Upper lobe of left lung (tissue), 6 donors: ENCODE measurements around the gene TACC2. TPM values are rescaled to one million over a fixed set of nuclear protein-coding genes. Genes with fewer than 3 reads are reported as not detected.

ENCODE experiments used
- ATAC-seq, 2 donors: fragments of 200-7000 bp; cut with Tn5 transposase; one replicate each; pipeline ENCODE4 v1.9.1; 2022; ENCODE audit warnings: mild to moderate bottlenecking in 2 of 2, moderate library complexity in 2 of 2; ENCODE audit not compliant: low FRiP score in 2 of 2
- DNase-seq, 2 donors: peaks; one replicate each; pipeline ENCODE4 v3.0.0-alpha.2; 2019 to 2020
- H3K27ac ChIP-seq, 4 donors: fragments of 200-600 bp; sonication (generic); one replicate each; pipeline ENCODE4 v1.5.1; 2016 to 2019
- H3K27me3 ChIP-seq, 4 donors: fragments of 200-600 bp; sonication (generic); one replicate each; pipeline ENCODE4 v1.5.1; 2017 to 2019
- H3K36me3 ChIP-seq, 4 donors: fragments of 200-600 bp; sonication (generic); one replicate each; pipeline ENCODE4 v1.5.1; 2016 to 2019
- H3K4me1 ChIP-seq, 4 donors: fragments of 200-600 bp; sonication (generic); one replicate each; pipeline ENCODE4 v1.5.1; 2018 to 2019
- H3K4me3 ChIP-seq, 4 donors: fragments of 200-600 bp; sonication (generic); one replicate each; pipeline ENCODE4 v1.5.1; 2017 to 2019; ENCODE audit warnings: mild to moderate bottlenecking in 2 of 4, moderate library complexity in 1 of 4
- H3K9me3 ChIP-seq, 4 donors: fragments of 200-600 bp; sonication (generic); one replicate each; pipeline ENCODE4 v1.5.1; 2018 to 2019
- EP300 ChIP-seq, 4 donors: sonication (generic); formaldehyde crosslinking; IDR thresholded peaks; one replicate each; pipeline ENCODE4 v1.5.1; 2017; ENCODE audit warnings: antibody characterized with exemption in 4 of 4, control low read depth in 2 of 4
- POLR2A ChIP-seq, 4 donors: fragments of 450-650 bp; IDR thresholded peaks; one replicate each; pipeline ENCODE4 v1.5.1; 2016 to 2017; ENCODE audit warnings: antibody characterized with exemption in 4 of 4, mild to moderate bottlenecking in 2 of 4
- POLR2AphosphoS5 ChIP-seq, 2 donors: sonication (generic); formaldehyde crosslinking; IDR thresholded peaks; one replicate each; pipeline ENCODE4 v1.5.1; 2017; ENCODE audit warnings: antibody characterized with exemption in 2 of 2
- WGBS, 2 donors: methylation state at CpG; one replicate each; pipeline ENCODE4 v1.1.5; 2017 to 2018; 5-methylcytosine and 5-hydroxymethylcytosine counted together
- total RNA-seq, 6 donors: library from RNA; depleted of rRNA in 4 of 6; stranded (reverse); fragments of >200 nt in 4 of 6; gene quantifications; one replicate each; pipeline versions ENCODE4 v1.1.0 to v1.2.1, GENCODE V29; 2016 to 2021
- TF ChIP-seq, protein P1 (sequence below), 6 experiments: fragments of 450-650 bp in 4 of 6; fragments of 200-600 bp in 2 of 6; sonication (generic) in 2 of 6; IDR thresholded peaks; one replicate each; pipeline ENCODE4 v1.5.1; 2016 to 2019; ENCODE audit warnings: antibody characterized with exemption in 6 of 6
- donor health status: DM: no; HTN: no; CAD: no; lungs with moderate emphysema.
- donor health status: DM: no; HTN: yes; CAD: no; lungs with severe emphysema.

TACC2 gene
- total RNA-seq, 6 donors from 2014 or later = 158 to 701 (median 386) TPM

DNA sequence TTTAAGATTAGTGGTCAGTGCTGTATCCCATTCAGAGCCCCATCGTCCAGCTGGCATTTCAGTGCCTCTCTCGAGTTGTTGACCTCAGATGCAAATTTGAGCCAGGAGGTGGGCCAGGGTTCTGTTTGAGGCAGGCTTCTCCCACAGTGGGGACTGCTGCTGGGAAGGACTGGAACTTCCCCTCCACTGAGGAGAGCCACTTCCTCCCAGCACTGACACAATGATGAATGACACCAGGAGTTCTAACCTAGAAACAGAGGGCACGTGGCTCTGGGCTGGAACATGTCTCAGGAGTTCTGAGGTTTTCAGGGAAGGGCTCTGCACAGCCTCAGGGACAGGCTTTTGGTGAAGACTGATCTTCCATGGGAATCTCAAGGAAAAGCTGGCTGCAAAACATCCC lies 263.8 kb downstream of the TACC2 start:
- Histone ChIP-seq H3K4me3 (no peak overlapping the region), H3K4me1 (no peaks in the 10 kb centered on the region), H3K27me3 (no peaks in the 10 kb centered on the region), H3K27ac (no peak overlapping the region), H3K9me3 (no peaks in the 10 kb centered on the region), H3K36me3 (peaks cover 11 to 76% (median 50%) of the 10 kb centered on the region in 4 donors)
- 43 to 66% methylated on average over 3 of the region's 3 CpGs for WGBS, 2 donors
- no peak for TF ChIP-seq POLR2AphosphoS5 (IDR thresholded peaks at IDR 0.05)
- TF ChIP-seq, protein P1, sequence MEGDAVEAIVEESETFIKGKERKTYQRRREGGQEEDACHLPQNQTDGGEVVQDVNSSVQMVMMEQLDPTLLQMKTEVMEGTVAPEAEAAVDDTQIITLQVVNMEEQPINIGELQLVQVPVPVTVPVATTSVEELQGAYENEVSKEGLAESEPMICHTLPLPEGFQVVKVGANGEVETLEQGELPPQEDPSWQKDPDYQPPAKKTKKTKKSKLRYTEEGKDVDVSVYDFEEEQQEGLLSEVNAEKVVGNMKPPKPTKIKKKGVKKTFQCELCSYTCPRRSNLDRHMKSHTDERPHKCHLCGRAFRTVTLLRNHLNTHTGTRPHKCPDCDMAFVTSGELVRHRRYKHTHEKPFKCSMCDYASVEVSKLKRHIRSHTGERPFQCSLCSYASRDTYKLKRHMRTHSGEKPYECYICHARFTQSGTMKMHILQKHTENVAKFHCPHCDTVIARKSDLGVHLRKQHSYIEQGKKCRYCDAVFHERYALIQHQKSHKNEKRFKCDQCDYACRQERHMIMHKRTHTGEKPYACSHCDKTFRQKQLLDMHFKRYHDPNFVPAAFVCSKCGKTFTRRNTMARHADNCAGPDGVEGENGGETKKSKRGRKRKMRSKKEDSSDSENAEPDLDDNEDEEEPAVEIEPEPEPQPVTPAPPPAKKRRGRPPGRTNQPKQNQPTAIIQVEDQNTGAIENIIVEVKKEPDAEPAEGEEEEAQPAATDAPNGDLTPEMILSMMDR (IDR thresholded peaks at IDR 0.05) = no peak
- no peak for TF ChIP-seq EP300 (IDR thresholded peaks at IDR 0.05)
- no peak for TF ChIP-seq POLR2A (IDR thresholded peaks at IDR 0.05)
- DNase-seq = no peak
- no peak for ATAC-seq

DNA sequence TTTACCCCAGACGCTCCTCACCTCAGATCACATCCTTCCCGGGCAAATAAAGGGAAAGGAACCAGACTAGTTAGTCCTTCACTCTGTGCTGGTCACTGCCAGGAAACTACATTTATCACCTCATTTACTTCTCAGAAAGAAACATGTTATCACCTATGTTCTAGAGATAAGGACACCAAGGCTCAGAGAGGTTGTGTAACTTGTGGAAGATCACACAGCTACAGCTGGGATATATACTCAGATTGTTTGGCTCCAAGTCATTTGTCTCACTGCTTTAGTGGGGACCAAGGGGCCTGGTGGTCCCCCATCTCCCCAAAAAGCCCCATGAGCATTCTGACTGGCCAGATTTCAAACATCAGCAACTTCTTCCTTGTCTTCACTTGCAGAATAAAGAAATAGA lies 264.6 kb downstream of the TACC2 start:
- Histone ChIP-seq H3K27me3 (no peaks in the 10 kb centered on the region), H3K4me1 (no peaks in the 10 kb centered on the region), H3K9me3 (no peaks in the 10 kb centered on the region), H3K36me3 (peaks cover 9 to 72% (median 50%) of the 10 kb centered on the region in 4 donors), H3K27ac (no peak overlapping the region), H3K4me3 (no peak overlapping the region)
- ATAC-seq (no peak), DNase-seq (no peak)
- no peak for TF ChIP-seq EP300 (IDR thresholded peaks at IDR 0.05)
- no peak for TF ChIP-seq POLR2AphosphoS5 (IDR thresholded peaks at IDR 0.05)
- TF ChIP-seq, protein P1 (IDR thresholded peaks at IDR 0.05) = no peak
- TF ChIP-seq POLR2A (IDR thresholded peaks at IDR 0.05) = no peak
- 80 to 87% methylated on average over 2 of the region's 2 CpGs for WGBS, 2 donors

GRCh38 chr10:122254831-122255230 lies 265.9 kb downstream of the TACC2 start:
- Histone ChIP-seq H3K36me3 (peaks cover under 1 to 60% (median 41%) of the 10 kb centered on the region in 4 donors), H3K27ac (no peak overlapping the region), H3K9me3 (no peaks in the 10 kb centered on the region), H3K4me3 (no peak overlapping the region), H3K27me3 (no peaks in the 10 kb centered on the region), H3K4me1 (no peaks in the 10 kb centered on the region)
- TF ChIP-seq POLR2AphosphoS5 (IDR thresholded peaks at IDR 0.05) (no peak), EP300 (IDR thresholded peaks at IDR 0.05) (no peak), POLR2A (IDR thresholded peaks at IDR 0.05) (no peak)
- TF ChIP-seq, protein P1 (IDR thresholded peaks at IDR 0.05) = no peak
- DNase-seq = no peak
- WGBS, 2 donors = 82 to 93% methylated on average over 5 of the region's 5 CpGs
- no peak for ATAC-seq

GRCh38 chr10:122255509-122256301 lies 266.7 kb downstream of the TACC2 start:
- no peaks in the 10 kb centered on the region for H3K4me1 ChIP-seq
- no peak overlapping the region for H3K27ac ChIP-seq
- H3K9me3 ChIP-seq = no peaks in the 10 kb centered on the region
- H3K36me3 ChIP-seq = peaks cover 0 to 51% (median 37%) of the 10 kb centered on the region in 4 donors
- H3K27me3 ChIP-seq = no peaks in the 10 kb centered on the region
- TF ChIP-seq POLR2AphosphoS5 (IDR thresholded peaks at IDR 0.05) = no peak
- TF ChIP-seq, protein P1 (IDR thresholded peaks at IDR 0.05) = no peak
- no peak for TF ChIP-seq EP300 (IDR thresholded peaks at IDR 0.05)
- no peak for TF ChIP-seq POLR2A (IDR thresholded peaks at IDR 0.05)
- DNase-seq (no peak), ATAC-seq (no peak)
- 90 to 91% methylated on average over 14 of the region's 14 CpGs for WGBS, 2 donors
- H3K4me3 ChIP-seq = no peak overlapping the region

DNA sequence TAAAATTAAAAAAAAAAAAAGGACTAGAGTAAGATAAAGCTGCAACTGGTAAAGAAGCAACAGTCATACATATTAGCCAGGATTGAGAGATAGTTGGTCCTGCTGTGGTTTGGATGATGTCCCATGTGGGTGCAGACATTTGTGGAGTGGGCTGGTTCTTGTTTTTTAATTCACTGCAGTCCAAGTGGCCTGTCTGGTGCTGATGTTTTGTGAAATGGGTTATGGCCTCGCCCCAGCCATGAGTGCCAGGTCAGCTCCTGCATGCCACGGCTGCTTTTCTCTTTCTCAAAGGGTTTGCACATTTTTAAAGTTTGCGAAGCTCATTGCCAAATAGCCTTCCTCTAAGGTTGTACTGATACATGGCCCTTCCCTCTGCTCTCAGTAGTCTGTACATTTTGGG lies 268.1 kb downstream of the TACC2 start:
- no peaks in the 10 kb centered on the region for H3K9me3 ChIP-seq
- DNase-seq (peak in 1 of 2 donors; percentile 18), ATAC-seq (no peak)
- peaks cover 0 to 43% (median 32%) of the 10 kb centered on the region in 4 donors for H3K36me3 ChIP-seq
- WGBS, 2 donors = 70 to 74% methylated on average over 3 of the region's 3 CpGs
- no peaks in the 10 kb centered on the region for H3K27me3 ChIP-seq
- no peaks in the 10 kb centered on the region for H3K4me1 ChIP-seq
- no peak for TF ChIP-seq POLR2A (IDR thresholded peaks at IDR 0.05)
- TF ChIP-seq, protein P1 (IDR thresholded peaks at IDR 0.05) = no peak
- no peak for TF ChIP-seq EP300 (IDR thresholded peaks at IDR 0.05)
- no peak for TF ChIP-seq POLR2AphosphoS5 (IDR thresholded peaks at IDR 0.05)
- H3K27ac ChIP-seq = no peak overlapping the region
- H3K4me3 ChIP-seq = no peak overlapping the region
